ENCODE results near the gene PTPN13.

Gene PTPN13

DNA sequence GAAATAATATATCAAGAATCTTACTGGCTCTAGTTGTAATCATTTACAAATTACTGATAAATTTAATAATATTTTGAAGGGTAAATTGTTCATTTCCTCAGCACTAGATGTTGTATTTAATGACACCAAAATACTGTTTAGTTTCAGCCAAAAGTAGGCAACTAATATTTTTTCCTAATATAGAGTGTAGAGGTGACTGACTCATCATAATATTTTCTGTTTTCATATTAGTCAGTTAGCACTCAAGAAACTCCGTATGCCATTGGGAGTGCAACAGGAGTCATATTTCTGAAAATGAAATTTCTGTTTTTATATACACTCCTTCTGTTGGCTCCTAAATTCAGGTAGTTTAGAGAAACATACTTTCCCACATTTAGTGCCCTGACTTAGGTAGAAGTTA lies 36.6 kb upstream of the PTPN13 start:
- no peak overlapping the region for H3K4me2 ChIP-seq (ENCODE audit: low read length)
- no peaks in the 10 kb centered on the region for H3K4me1 ChIP-seq (ENCODE audit: control insufficient read depth, low read length)
- no peak overlapping the region for H3K4me3 ChIP-seq (ENCODE audit: low read length)
- H3K9me2 ChIP-seq (replicated peaks; ENCODE audit: control insufficient read depth, low read length) = no peaks in the 10 kb centered on the region
- H3K36me3 ChIP-seq (ENCODE audit: control insufficient read depth, low read length) = no peaks in the 10 kb centered on the region
- H3K27ac ChIP-seq (ENCODE audit: low read depth, low read length) = no peak overlapping the region
- H3K79me2 ChIP-seq (ENCODE audit: control insufficient read depth, low read length) = no peaks in the 10 kb centered on the region
- H3K27me3 ChIP-seq (ENCODE audit: control insufficient read depth, low read length) = no peaks in the 10 kb centered on the region; the same call in 1 of the 2 replicates
- H3F3A ChIP-seq (ENCODE audit: control insufficient read depth, insufficient read depth) = no peaks in the 10 kb centered on the region
- no peaks in the 10 kb centered on the region for H4K20me1 ChIP-seq (ENCODE audit: control insufficient read depth, insufficient read depth, low read depth, low read length)
- H3K9me3 ChIP-seq (ENCODE audit: control insufficient read depth, insufficient read depth, low read length) = no peaks in the 10 kb centered on the region
- TF ChIP-seq, protein P1, sequence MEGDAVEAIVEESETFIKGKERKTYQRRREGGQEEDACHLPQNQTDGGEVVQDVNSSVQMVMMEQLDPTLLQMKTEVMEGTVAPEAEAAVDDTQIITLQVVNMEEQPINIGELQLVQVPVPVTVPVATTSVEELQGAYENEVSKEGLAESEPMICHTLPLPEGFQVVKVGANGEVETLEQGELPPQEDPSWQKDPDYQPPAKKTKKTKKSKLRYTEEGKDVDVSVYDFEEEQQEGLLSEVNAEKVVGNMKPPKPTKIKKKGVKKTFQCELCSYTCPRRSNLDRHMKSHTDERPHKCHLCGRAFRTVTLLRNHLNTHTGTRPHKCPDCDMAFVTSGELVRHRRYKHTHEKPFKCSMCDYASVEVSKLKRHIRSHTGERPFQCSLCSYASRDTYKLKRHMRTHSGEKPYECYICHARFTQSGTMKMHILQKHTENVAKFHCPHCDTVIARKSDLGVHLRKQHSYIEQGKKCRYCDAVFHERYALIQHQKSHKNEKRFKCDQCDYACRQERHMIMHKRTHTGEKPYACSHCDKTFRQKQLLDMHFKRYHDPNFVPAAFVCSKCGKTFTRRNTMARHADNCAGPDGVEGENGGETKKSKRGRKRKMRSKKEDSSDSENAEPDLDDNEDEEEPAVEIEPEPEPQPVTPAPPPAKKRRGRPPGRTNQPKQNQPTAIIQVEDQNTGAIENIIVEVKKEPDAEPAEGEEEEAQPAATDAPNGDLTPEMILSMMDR (IDR thresholded peaks at IDR 0.05; ENCODE audit: low read depth, low read length, poor library complexity, severe bottlenecking) = no peak
- TF ChIP-seq EZH2phosphoT487 (IDR thresholded peaks at IDR 0.05; ENCODE audit: borderline replicate concordance, low read length) = no peak

DNA sequence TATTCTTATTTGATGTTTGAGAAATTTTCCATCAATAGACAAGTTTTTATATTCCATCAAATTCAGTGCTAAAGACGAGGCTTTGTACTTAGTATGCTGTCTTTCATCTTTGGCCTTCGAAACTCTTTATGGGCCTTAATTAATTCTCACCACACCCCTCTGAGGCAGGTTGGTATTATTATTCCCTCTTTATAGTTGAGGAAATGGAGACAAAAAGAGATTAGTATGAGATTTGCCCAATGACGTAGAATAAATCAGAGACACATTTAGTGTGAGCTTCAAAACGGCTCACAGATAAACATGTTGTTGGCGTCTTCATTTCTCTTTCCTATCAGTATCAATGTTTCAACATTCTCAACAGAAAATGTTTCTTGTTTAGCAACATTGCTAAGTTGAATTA lies 35.9 kb upstream of the PTPN13 start:
- no peak overlapping the region for H3K4me2 ChIP-seq (ENCODE audit: low read length)
- no peak overlapping the region for H3K4me3 ChIP-seq (ENCODE audit: low read length)
- H3K27me3 ChIP-seq (ENCODE audit: control insufficient read depth, low read length) = no peaks in the 10 kb centered on the region; the same call in 1 of the 2 replicates
- no peaks in the 10 kb centered on the region for H3F3A ChIP-seq (ENCODE audit: control insufficient read depth, insufficient read depth)
- no peaks in the 10 kb centered on the region for H4K20me1 ChIP-seq (ENCODE audit: control insufficient read depth, insufficient read depth, low read depth, low read length)
- no peaks in the 10 kb centered on the region for H3K36me3 ChIP-seq (ENCODE audit: control insufficient read depth, low read length)
- H3K9me3 ChIP-seq (ENCODE audit: control insufficient read depth, insufficient read depth, low read length) = no peaks in the 10 kb centered on the region
- no peaks in the 10 kb centered on the region for H3K79me2 ChIP-seq (ENCODE audit: control insufficient read depth, low read length)
- H3K4me1 ChIP-seq (ENCODE audit: control insufficient read depth, low read length) = no peaks in the 10 kb centered on the region
- TF ChIP-seq, protein P1 (IDR thresholded peaks at IDR 0.05; ENCODE audit: low read depth, low read length, poor library complexity, severe bottlenecking) = no peak
- no peak for TF ChIP-seq EZH2phosphoT487 (IDR thresholded peaks at IDR 0.05; ENCODE audit: borderline replicate concordance, low read length)
- no peak overlapping the region for H3K27ac ChIP-seq (ENCODE audit: low read depth, low read length)
- no peaks in the 10 kb centered on the region for H3K9me2 ChIP-seq (replicated peaks; ENCODE audit: control insufficient read depth, low read length)

DNA sequence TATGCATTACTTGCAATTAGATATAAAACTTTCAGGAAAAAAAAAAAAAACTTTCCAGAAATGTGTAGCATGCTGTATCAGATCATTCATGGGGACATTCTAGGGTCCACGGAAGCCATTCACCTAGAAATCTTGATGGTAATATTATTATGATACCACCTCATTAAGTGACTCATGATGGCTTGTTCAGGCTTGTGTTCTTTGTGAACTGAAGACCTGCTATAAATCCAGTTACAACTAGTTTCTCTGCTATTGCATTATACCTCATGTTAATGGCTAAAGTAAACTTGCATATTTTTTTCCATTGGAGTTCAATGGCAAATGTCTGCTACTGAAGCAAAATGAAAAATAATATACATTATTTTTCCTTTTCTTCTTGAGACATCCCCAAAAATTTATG lies 35.3 kb upstream of the PTPN13 start:
- Histone ChIP-seq H3K4me1 (ENCODE audit: control insufficient read depth, low read length) (no peaks in the 10 kb centered on the region), H4K20me1 (ENCODE audit: control insufficient read depth, insufficient read depth, low read depth, low read length) (no peaks in the 10 kb centered on the region), H3K36me3 (ENCODE audit: control insufficient read depth, low read length) (no peaks in the 10 kb centered on the region), H3K4me2 (ENCODE audit: low read length) (no peak overlapping the region), H3K27ac (ENCODE audit: low read depth, low read length) (no peak overlapping the region), H3K4me3 (ENCODE audit: low read length) (no peak overlapping the region), H3K9me2 (replicated peaks; ENCODE audit: control insufficient read depth, low read length) (no peaks in the 10 kb centered on the region), H3F3A (ENCODE audit: control insufficient read depth, insufficient read depth) (no peaks in the 10 kb centered on the region), H3K79me2 (ENCODE audit: control insufficient read depth, low read length) (no peaks in the 10 kb centered on the region), H3K9me3 (ENCODE audit: control insufficient read depth, insufficient read depth, low read length) (no peaks in the 10 kb centered on the region), H3K27me3 (ENCODE audit: control insufficient read depth, low read length) (no peaks in the 10 kb centered on the region)
- no peak for TF ChIP-seq EZH2phosphoT487 (IDR thresholded peaks at IDR 0.05; ENCODE audit: borderline replicate concordance, low read length)
- TF ChIP-seq, protein P1 (IDR thresholded peaks at IDR 0.05; ENCODE audit: low read depth, low read length, poor library complexity, severe bottlenecking) = no peak

DNA sequence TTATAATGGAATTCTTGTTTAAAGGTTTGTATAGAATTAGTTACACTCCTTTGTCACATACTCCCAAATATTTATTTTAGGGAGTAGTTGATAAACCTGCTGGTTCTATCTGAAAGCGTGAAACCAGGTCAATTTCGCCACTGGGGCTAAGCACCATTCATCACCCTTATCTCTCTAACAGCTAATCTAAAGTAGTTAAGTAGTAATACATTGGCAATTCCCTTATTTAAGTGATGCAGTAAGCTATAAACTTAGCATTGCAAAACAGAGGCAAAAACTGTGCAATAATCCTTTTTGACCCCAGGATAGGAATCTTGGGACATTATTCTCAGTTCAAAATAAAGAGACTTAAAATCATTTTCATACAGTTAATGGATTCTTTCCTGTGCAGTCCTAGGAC lies 33.7 kb upstream of the PTPN13 start:
- Histone ChIP-seq H3K4me2 (ENCODE audit: low read length) (no peak overlapping the region), H3K9me3 (ENCODE audit: control insufficient read depth, insufficient read depth, low read length) (no peaks in the 10 kb centered on the region), H3K79me2 (ENCODE audit: control insufficient read depth, low read length) (no peaks in the 10 kb centered on the region), H3K4me1 (ENCODE audit: control insufficient read depth, low read length) (no peaks in the 10 kb centered on the region), H3K4me3 (ENCODE audit: low read length) (no peak overlapping the region), H3K27me3 (ENCODE audit: control insufficient read depth, low read length) (no peaks in the 10 kb centered on the region), H3K36me3 (ENCODE audit: control insufficient read depth, low read length) (no peaks in the 10 kb centered on the region), H3F3A (ENCODE audit: control insufficient read depth, insufficient read depth) (no peaks in the 10 kb centered on the region), H3K9me2 (replicated peaks; ENCODE audit: control insufficient read depth, low read length) (no peaks in the 10 kb centered on the region), H4K20me1 (ENCODE audit: control insufficient read depth, insufficient read depth, low read depth, low read length) (no peaks in the 10 kb centered on the region), H3K27ac (ENCODE audit: low read depth, low read length) (no peak overlapping the region)
- TF ChIP-seq EZH2phosphoT487 (IDR thresholded peaks at IDR 0.05; ENCODE audit: borderline replicate concordance, low read length) = no peak
- TF ChIP-seq, protein P1 (IDR thresholded peaks at IDR 0.05; ENCODE audit: low read depth, low read length, poor library complexity, severe bottlenecking) = no peak

Data from DOHH2 (cell line).